Smooth muscle cell (in vitro differentiated cells): ENCODE data around the gene HECTD4. TPM values are rescaled to one million over a fixed set of nuclear protein-coding genes. Genes with fewer than 3 reads are reported as not detected.

Experiments used
- DNase-seq: peaks from one replicate; lab custom pipeline; 2025; ENCODE audit not compliant: unreplicated experiment; lab: John Stamatoyannopoulos, UW
- H2AFZ ChIP-seq: fragments of 200-600 bp; sonication (generic); 2 replicates; pipeline ENCODE4 v1.6.0; 2016; ENCODE audit warnings: antibody characterized with exemption, low read depth, mild to moderate bottlenecking
- H3F3A ChIP-seq: fragments of 200-600 bp; sonication (generic); 2 replicates; pipeline ENCODE4 v1.6.0; 2017; ENCODE audit warnings: antibody characterized with exemption, low read depth
- H3K27ac ChIP-seq: fragments of 200-600 bp; sonication (generic); 2 replicates; pipeline ENCODE4 v1.5.1; 2016; ENCODE audit warnings: low read depth, mild to moderate bottlenecking
- H3K27me3 ChIP-seq: fragments of 200-600 bp; sonication (generic); 2 replicates; pipeline ENCODE4 v1.6.1; 2016; ENCODE audit warnings: low read depth, mild to moderate bottlenecking
- H3K36me3 ChIP-seq: fragments of 200-600 bp; sonication (generic); 2 replicates; pipeline ENCODE4 v1.5.1; 2016; ENCODE audit warnings: low read depth
- H3K4me1 ChIP-seq: fragments of 200-600 bp; sonication (generic); 2 replicates; pipeline ENCODE4 v1.5.1; 2016; ENCODE audit warnings: low read depth
- H3K4me2 ChIP-seq: fragments of 200-600 bp; sonication (generic); 2 replicates; pipeline ENCODE4 v1.6.0; 2016; ENCODE audit warnings: mild to moderate bottlenecking
- H3K4me3 ChIP-seq: fragments of 200-600 bp; sonication (generic); 2 replicates; pipeline ENCODE4 v1.5.1; 2016; ENCODE audit warnings: mild to moderate bottlenecking
- H3K79me2 ChIP-seq: fragments of 200-600 bp; sonication (generic); 2 replicates; pipeline ENCODE4 v1.6.0; 2016; ENCODE audit warnings: low read depth, mild to moderate bottlenecking
- H3K9ac ChIP-seq: fragments of 200-600 bp; sonication (generic); 2 replicates; pipeline ENCODE4 v1.6.0; 2016; ENCODE audit warnings: low read depth
- H3K9me3 ChIP-seq: fragments of 200-600 bp; sonication (generic); replicated peaks from 2 replicates; pipeline ENCODE4 v1.5.1; 2016; ENCODE audit warnings: low read depth
- H4K20me1 ChIP-seq: fragments of 200-600 bp; sonication (generic); 2 replicates; pipeline ENCODE4 v1.6.0; 2016; ENCODE audit warnings: low read depth
- WGBS: methylation state at CpG from one replicate; pipeline ENCODE4 v1.1.7; 2016; ENCODE audit warnings: low lambda C conversion rate; 5-methylcytosine and 5-hydroxymethylcytosine counted together
- polyA plus RNA-seq: library from polyadenylated mRNA; unstranded; fragments of >200 nt; fragmentation: Nextera tagmentation; extraction: Ambion mirVana; gene quantifications from 2 replicates; pipeline ENCODE4 v1.2.1, GENCODE V29; 2016
- total RNA-seq: library from RNA; depleted of rRNA; stranded (reverse); fragments of >200 nt; gene quantifications from 2 replicates; pipeline ENCODE4 v1.2.3, GENCODE V29; 2014
- TF ChIP-seq, protein P1 (sequence below): fragments of 200-600 bp; sonication (generic); IDR thresholded peaks from 2 replicates; pipeline ENCODE4 v1.5.1; 2017; ENCODE audit warnings: borderline replicate concordance, mild to moderate bottlenecking, antibody characterized with exemption; ENCODE audit not compliant: insufficient read depth, poor library complexity, severe bottlenecking

Gene HECTD4
- total and polyA plus RNA-seq, 2 experiments from 2014 or later, result 6.6 to 16.9 TPM

DNA sequence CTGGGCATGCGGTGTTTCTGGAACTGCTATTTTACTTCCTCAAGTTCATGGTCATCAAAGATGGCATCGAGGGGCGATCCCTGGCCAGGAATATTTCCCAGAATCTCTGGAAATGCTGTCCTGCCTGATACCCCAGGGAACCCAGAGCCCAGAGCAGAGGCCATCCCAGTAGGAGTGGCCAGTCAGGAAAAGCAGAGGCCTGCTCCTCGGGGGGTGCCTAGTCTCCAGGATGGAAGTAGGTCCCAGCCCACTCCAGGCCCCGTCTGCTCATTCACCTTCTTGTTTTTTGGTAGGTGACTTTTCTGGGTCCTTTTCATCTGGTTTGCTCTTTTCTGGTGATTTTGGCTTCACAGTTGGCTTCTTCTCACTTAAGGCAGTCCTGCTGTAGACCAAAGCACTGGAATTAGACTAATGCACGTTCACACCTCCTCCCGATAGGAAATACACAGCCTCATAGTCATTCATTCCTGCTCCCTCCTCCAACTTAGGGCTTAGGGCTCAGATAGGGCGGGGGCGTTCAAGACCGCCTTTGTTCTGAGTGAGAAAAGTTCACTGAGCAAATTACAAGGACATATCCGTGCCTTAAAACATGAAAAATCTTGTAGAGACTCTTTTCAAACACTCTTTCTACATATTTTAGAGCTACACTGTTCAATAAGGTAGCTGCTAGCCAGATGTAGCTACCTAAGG, 205.8 kb downstream of the HECTD4 start:
- Histone ChIP-seq H3K9me3 (no peaks in the 10 kb centered on the region), H3K79me2 (no peaks in the 10 kb centered on the region), H3F3A (no peaks in the 10 kb centered on the region), H3K4me3 (no peak overlapping the region), H3K36me3 (no peaks in the 10 kb centered on the region), H3K27ac (peak overlapping the region; percentile 19), H3K9ac (no peak overlapping the region), H3K4me1 (no peaks in the 10 kb centered on the region), H3K27me3 (no peaks in the 10 kb centered on the region), H4K20me1 (no peaks in the 10 kb centered on the region), H2AFZ (no peak overlapping the region), H3K4me2 (no peak overlapping the region)
- no peak for DNase-seq
- WGBS, result 72% methylated on average over 11 of the region's 11 CpGs
- TF ChIP-seq, protein P1, sequence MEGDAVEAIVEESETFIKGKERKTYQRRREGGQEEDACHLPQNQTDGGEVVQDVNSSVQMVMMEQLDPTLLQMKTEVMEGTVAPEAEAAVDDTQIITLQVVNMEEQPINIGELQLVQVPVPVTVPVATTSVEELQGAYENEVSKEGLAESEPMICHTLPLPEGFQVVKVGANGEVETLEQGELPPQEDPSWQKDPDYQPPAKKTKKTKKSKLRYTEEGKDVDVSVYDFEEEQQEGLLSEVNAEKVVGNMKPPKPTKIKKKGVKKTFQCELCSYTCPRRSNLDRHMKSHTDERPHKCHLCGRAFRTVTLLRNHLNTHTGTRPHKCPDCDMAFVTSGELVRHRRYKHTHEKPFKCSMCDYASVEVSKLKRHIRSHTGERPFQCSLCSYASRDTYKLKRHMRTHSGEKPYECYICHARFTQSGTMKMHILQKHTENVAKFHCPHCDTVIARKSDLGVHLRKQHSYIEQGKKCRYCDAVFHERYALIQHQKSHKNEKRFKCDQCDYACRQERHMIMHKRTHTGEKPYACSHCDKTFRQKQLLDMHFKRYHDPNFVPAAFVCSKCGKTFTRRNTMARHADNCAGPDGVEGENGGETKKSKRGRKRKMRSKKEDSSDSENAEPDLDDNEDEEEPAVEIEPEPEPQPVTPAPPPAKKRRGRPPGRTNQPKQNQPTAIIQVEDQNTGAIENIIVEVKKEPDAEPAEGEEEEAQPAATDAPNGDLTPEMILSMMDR, result no peak

- DNase-seq, result no peak
- no peak overlapping the region for H3K27ac ChIP-seq
- H3K9me3 ChIP-seq, result no peaks in the 10 kb centered on the region
- no peaks in the 10 kb centered on the region for H3K36me3 ChIP-seq
- WGBS, result 97% methylated on average over 20 of the region's 20 CpGs
- no peaks in the 10 kb centered on the region for H3K79me2 ChIP-seq
- no peak overlapping the region for H3K4me2 ChIP-seq
- H2AFZ ChIP-seq, result no peak overlapping the region
- no peaks in the 10 kb centered on the region for H3K27me3 ChIP-seq
- TF ChIP-seq, protein P1, result no peak
- H3K9ac ChIP-seq, result no peak overlapping the region
- no peaks in the 10 kb centered on the region for H4K20me1 ChIP-seq
- no peaks in the 10 kb centered on the region for H3K4me1 ChIP-seq
- H3F3A ChIP-seq, result no peaks in the 10 kb centered on the region
- no peak overlapping the region for H3K4me3 ChIP-seq
Observed at GRCh38 chr12:112175361-112176155, 206.7 kb downstream of the HECTD4 start.

- H2AFZ ChIP-seq, result no peak overlapping the region
- TF ChIP-seq, protein P1, result no peak
Observed at GRCh38 chr12:112172556-112173324, 209.5 kb downstream of the HECTD4 start.

More at GRCh38 chr12:112172556-112173324, 209.5 kb downstream of the HECTD4 start:
- H3K4me3 ChIP-seq, result no peak overlapping the region
- no peaks in the 10 kb centered on the region for H3K9me3 ChIP-seq
- H3K4me1 ChIP-seq, result no peaks in the 10 kb centered on the region
- 97% methylated on average over 21 of the region's 21 CpGs for WGBS
- no peak overlapping the region for H3K9ac ChIP-seq
- H3K27ac ChIP-seq, result no peak overlapping the region
- H4K20me1 ChIP-seq, result no peaks in the 10 kb centered on the region
- no peaks in the 10 kb centered on the region for H3K36me3 ChIP-seq
- H3K79me2 ChIP-seq, result no peaks in the 10 kb centered on the region
- H3F3A ChIP-seq, result no peaks in the 10 kb centered on the region
- no peaks in the 10 kb centered on the region for H3K27me3 ChIP-seq
- no peak overlapping the region for H3K4me2 ChIP-seq
- DNase-seq, result no peak
